Superior temporal gyrus (tissue), 1 donor: Measurements from ENCODE around the gene IL10.
"Not testable (repeated sequence)": the region's sequence is repeated elsewhere in the genome, so short reads cannot be mapped to it uniquely, and the experiment has no call there.

Experiments
- DNase-seq: peaks from one replicate; pipeline ENCODE4 v3.0.0-alpha.2; 2016; ENCODE audit errors: extremely low spot score

The IL10 gene

GRCh38 chr1:206765771-206766170, 6.5 kb downstream of the IL10 start:
- DNase-seq: not testable (repeated sequence)

- not testable (repeated sequence) for DNase-seq
Observed at GRCh38 chr1:206762741-206763364, 9.4 kb downstream of the IL10 start.

GRCh38 chr1:206761159-206761768, 11.0 kb downstream of the IL10 start:
- DNase-seq: no peak

- DNase-seq: no peak
Observed at GRCh38 chr1:206760590-206760989, 11.7 kb downstream of the IL10 start.

- no peak for DNase-seq
Observed at GRCh38 chr1:206757524-206758266, 14.6 kb downstream of the IL10 start.

GRCh38 chr1:206754011-206754410, 18.3 kb downstream of the IL10 start:
- DNase-seq: no peak

- no peak for DNase-seq
Observed at GRCh38 chr1:206753141-206753540, 19.2 kb downstream of the IL10 start.

- no peak for DNase-seq
Observed at GRCh38 chr1:206752481-206752880, 19.8 kb downstream of the IL10 start.

- no peak for DNase-seq
Observed at GRCh38 chr1:206751891-206752290, 20.4 kb downstream of the IL10 start.

- DNase-seq: no peak
Observed at GRCh38 chr1:206748348-206749030, 23.8 kb downstream of the IL10 start.

GRCh38 chr1:206745301-206745700, 27.0 kb downstream of the IL10 start:
- no peak for DNase-seq

- DNase-seq: no peak
Observed at GRCh38 chr1:206744683-206745082, 27.6 kb downstream of the IL10 start.

GRCh38 chr1:206742719-206743383, 29.4 kb downstream of the IL10 start:
- no peak for DNase-seq

GRCh38 chr1:206741142-206741701, 31.1 kb downstream of the IL10 start:
- DNase-seq: no peak

- DNase-seq: no peak
Observed at GRCh38 chr1:206739411-206740076, 32.8 kb downstream of the IL10 start.

- DNase-seq: no peak
Observed at GRCh38 chr1:206738370-206739366, 33.6 kb downstream of the IL10 start.

- DNase-seq: no peak
Observed at GRCh38 chr1:206737729-206738201, 34.5 kb downstream of the IL10 start.

- no peak for DNase-seq
Observed at GRCh38 chr1:206736878-206737728, 35.2 kb downstream of the IL10 start.
